ENCODE results near the gene IPCEF1.

DNA sequence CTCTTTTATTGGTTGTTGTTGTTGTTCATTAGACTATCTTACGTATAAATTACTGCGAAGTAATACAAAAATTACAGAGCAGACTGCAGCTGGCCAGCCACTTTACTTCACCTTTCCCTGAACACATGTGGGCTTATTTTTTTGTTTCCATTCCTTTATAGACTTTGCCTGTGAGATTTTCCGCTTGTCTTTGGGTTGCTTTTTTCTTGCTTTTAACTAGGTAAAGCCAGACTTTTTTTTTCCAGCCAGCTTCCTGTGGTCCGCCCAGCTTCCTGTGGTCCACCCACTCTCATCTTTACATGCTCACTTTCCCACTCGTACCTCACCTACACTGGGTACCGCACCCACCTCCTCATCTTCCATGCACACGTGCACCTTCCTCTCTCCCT, 79.0 kb downstream of the IPCEF1 start:
- TF ChIP-seq CTCF (IDR thresholded peaks at IDR 0.05) = no peak
- no peak for TF ChIP-seq POLR2A (IDR thresholded peaks at IDR 0.05)
- TF ChIP-seq POLR2AphosphoS5 (IDR thresholded peaks at IDR 0.05) = no peak

Measured in transverse colon (tissue), 4 donors.